ENCODE results near the gene TPM4. TPM values are rescaled to one million over a fixed set of nuclear protein-coding genes. Genes with fewer than 3 reads are reported as not detected.
A peak's percentile ranks its signal among the peaks of the same experiment; 100 is the strongest.

The TPM4 gene
- total RNA-seq, 1 experiment from 2014 or later, result 1,104 TPM

GRCh38 chr19:16038196-16038695 lies 38.0 kb upstream of the TPM4 start:
- DNase-seq, result no peak
- Histone ChIP-seq H3K4me3 (no peak overlapping the region), H3K27me3 (no peaks in the 10 kb centered on the region), H3K9me3 (no peaks in the 10 kb centered on the region), H3K36me3 (no peaks in the 10 kb centered on the region)

- H3K27me3 ChIP-seq, result no peaks in the 10 kb centered on the region
- DNase-seq, result no peak
- no peak overlapping the region for H3K4me3 ChIP-seq
- no peaks in the 10 kb centered on the region for H3K9me3 ChIP-seq
- H3K36me3 ChIP-seq, result no peaks in the 10 kb centered on the region
Observed at GRCh38 chr19:16039081-16039480, 37.2 kb upstream of the TPM4 start.

GRCh38 chr19:16039545-16039944 lies 36.8 kb upstream of the TPM4 start:
- Histone ChIP-seq H3K9me3 (no peaks in the 10 kb centered on the region), H3K4me3 (no peak overlapping the region), H3K27me3 (no peaks in the 10 kb centered on the region), H3K36me3 (no peaks in the 10 kb centered on the region)
- no peak for DNase-seq

- DNase-seq, result no peak
- Histone ChIP-seq H3K27me3 (no peaks in the 10 kb centered on the region), H3K36me3 (no peaks in the 10 kb centered on the region), H3K9me3 (no peaks in the 10 kb centered on the region), H3K4me3 (no peak overlapping the region)
Observed at GRCh38 chr19:16040642-16041041, 35.7 kb upstream of the TPM4 start.

- Histone ChIP-seq H3K36me3 (no peaks in the 10 kb centered on the region), H3K4me3 (no peak overlapping the region; the same call in 1 of the 2 replicates), H3K9me3 (no peaks in the 10 kb centered on the region), H3K27me3 (no peaks in the 10 kb centered on the region)
- peak; percentile 84 for DNase-seq
Observed at GRCh38 chr19:16041299-16041990, 34.9 kb upstream of the TPM4 start.

GRCh38 chr19:16041991-16042386 lies 34.3 kb upstream of the TPM4 start:
- Histone ChIP-seq H3K27me3 (no peaks in the 10 kb centered on the region), H3K4me3 (no peak overlapping the region), H3K36me3 (no peaks in the 10 kb centered on the region), H3K9me3 (no peaks in the 10 kb centered on the region)
- DNase-seq, result no peak

- no peak for DNase-seq
- H3K27me3 ChIP-seq, result no peaks in the 10 kb centered on the region
- no peak overlapping the region for H3K4me3 ChIP-seq
- no peaks in the 10 kb centered on the region for H3K9me3 ChIP-seq
- H3K36me3 ChIP-seq, result no peaks in the 10 kb centered on the region
Observed at GRCh38 chr19:16042533-16043085, 33.7 kb upstream of the TPM4 start.

GRCh38 chr19:16043156-16043757 lies 33.0 kb upstream of the TPM4 start:
- H3K4me3 ChIP-seq, result no peak overlapping the region
- H3K36me3 ChIP-seq, result no peaks in the 10 kb centered on the region
- H3K27me3 ChIP-seq, result no peaks in the 10 kb centered on the region
- DNase-seq, result no peak
- H3K9me3 ChIP-seq, result no peaks in the 10 kb centered on the region

- DNase-seq, result no peak
- Histone ChIP-seq H3K27me3 (no peaks in the 10 kb centered on the region), H3K4me3 (no peak overlapping the region), H3K36me3 (no peaks in the 10 kb centered on the region), H3K9me3 (peaks cover 3% of the 10 kb centered on the region; the same call in 1 of the 2 replicates)
Observed at GRCh38 chr19:16044746-16045145, 31.5 kb upstream of the TPM4 start.

- DNase-seq, result no peak
- Histone ChIP-seq H3K27me3 (peaks cover 2% of the 10 kb centered on the region; the same call in 1 of the 2 replicates), H3K4me3 (no peak overlapping the region), H3K36me3 (no peaks in the 10 kb centered on the region), H3K9me3 (peaks cover 7% of the 10 kb centered on the region)
Observed at GRCh38 chr19:16045171-16045570, 31.1 kb upstream of the TPM4 start.

- Histone ChIP-seq H3K4me3 (no peak overlapping the region), H3K27me3 (peaks cover 4% of the 10 kb centered on the region; the same call in 1 of the 2 replicates), H3K9me3 (peaks cover 7% of the 10 kb centered on the region), H3K36me3 (no peaks in the 10 kb centered on the region)
- DNase-seq, result no peak
Observed at GRCh38 chr19:16045893-16046292, 30.4 kb upstream of the TPM4 start.

GRCh38 chr19:16048583-16048982 lies 27.7 kb upstream of the TPM4 start:
- peaks cover 7% of the 10 kb centered on the region for H3K9me3 ChIP-seq
- DNase-seq, result no peak
- H3K4me3 ChIP-seq, result no peak overlapping the region
- peaks cover 7% of the 10 kb centered on the region for H3K27me3 ChIP-seq
- H3K36me3 ChIP-seq, result no peaks in the 10 kb centered on the region

GRCh38 chr19:16051254-16052025 lies 24.9 kb upstream of the TPM4 start:
- H3K27me3 ChIP-seq, result peaks cover 13% of the 10 kb centered on the region
- no peak for DNase-seq
- no peaks in the 10 kb centered on the region for H3K36me3 ChIP-seq
- H3K4me3 ChIP-seq, result no peak overlapping the region
- H3K9me3 ChIP-seq, result peaks cover 21% of the 10 kb centered on the region

GRCh38 chr19:16052353-16052752 lies 23.9 kb upstream of the TPM4 start:
- Histone ChIP-seq H3K9me3 (peaks cover 30% of the 10 kb centered on the region), H3K4me3 (no peak overlapping the region), H3K27me3 (peaks cover 18% of the 10 kb centered on the region), H3K36me3 (no peaks in the 10 kb centered on the region)
- DNase-seq, result no peak

GRCh38 chr19:16057062-16057461 lies 19.2 kb upstream of the TPM4 start:
- no peak for DNase-seq
- Histone ChIP-seq H3K9me3 (peaks cover 42% of the 10 kb centered on the region), H3K27me3 (peaks cover 11% of the 10 kb centered on the region; the same call in 1 of the 2 replicates), H3K4me3 (no peak overlapping the region), H3K36me3 (no peaks in the 10 kb centered on the region)

GRCh38 chr19:16060294-16060693 lies 16.0 kb upstream of the TPM4 start:
- no peaks in the 10 kb centered on the region for H3K36me3 ChIP-seq
- no peak for DNase-seq
- H3K9me3 ChIP-seq, result peaks cover 40% of the 10 kb centered on the region
- H3K27me3 ChIP-seq, result peaks cover 10% of the 10 kb centered on the region; the same call in 1 of the 2 replicates
- H3K4me3 ChIP-seq, result no peak overlapping the region

GRCh38 chr19:16061943-16062342 lies 14.4 kb upstream of the TPM4 start:
- no peaks in the 10 kb centered on the region for H3K36me3 ChIP-seq
- H3K27me3 ChIP-seq, result peaks cover 3% of the 10 kb centered on the region; the same call in 1 of the 2 replicates
- no peak overlapping the region for H3K4me3 ChIP-seq
- no peak for DNase-seq
- peaks cover 27% of the 10 kb centered on the region for H3K9me3 ChIP-seq

Data from MG63 (cell line).